GM19023 (cell line): Measurements from ENCODE around the gene AP3M1.

Experiments
- ATAC-seq: cut with Tn5 transposase; IDR thresholded peaks from one replicate; pipeline ENCODE4 v1.9.1; 2021; ENCODE audit warnings: mild to moderate bottlenecking, moderate library complexity; ENCODE audit not compliant: unreplicated experiment

Gene AP3M1

GRCh38 chr10:74081192-74081803 is 69.3 kb downstream of the AP3M1 start:
- no peak for ATAC-seq

DNA sequence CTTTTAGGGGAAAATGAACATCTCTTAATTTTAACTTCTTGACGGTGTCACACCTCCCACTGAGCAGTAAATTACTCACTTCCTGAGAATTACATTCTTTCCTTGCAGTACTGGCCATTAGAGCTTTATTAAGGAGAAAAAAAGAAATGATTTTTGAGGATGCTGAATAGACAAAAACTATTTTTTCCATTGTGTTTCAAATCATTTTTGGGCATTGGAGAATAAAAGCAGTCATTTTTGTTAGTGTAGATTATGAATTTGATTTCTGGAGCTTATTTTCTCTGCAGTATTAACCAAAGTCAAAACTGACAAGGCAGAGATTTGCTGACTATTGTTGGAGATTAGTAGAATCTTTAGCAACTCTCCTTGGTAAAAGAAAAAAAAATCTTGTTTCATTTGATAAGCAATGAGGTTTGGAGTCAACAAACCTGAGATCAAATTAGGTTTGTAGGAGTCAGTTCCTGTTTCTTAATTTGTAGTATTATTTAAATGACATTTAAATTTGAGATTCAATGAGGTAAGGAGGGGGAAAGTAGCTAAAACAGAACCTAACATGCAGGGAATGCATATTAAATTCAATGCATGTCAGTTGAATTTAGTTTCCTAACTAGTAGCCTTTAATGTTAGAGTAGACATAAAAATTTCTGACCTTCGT is 70.6 kb downstream of the AP3M1 start:
- no peak for ATAC-seq

GRCh38 chr10:74079028-74079935 is 71.3 kb downstream of the AP3M1 start:
- ATAC-seq, result no peak

- no peak for ATAC-seq
These were observed 72.6 kb downstream of the AP3M1 start for GRCh38 chr10:74078037-74078436.

DNA sequence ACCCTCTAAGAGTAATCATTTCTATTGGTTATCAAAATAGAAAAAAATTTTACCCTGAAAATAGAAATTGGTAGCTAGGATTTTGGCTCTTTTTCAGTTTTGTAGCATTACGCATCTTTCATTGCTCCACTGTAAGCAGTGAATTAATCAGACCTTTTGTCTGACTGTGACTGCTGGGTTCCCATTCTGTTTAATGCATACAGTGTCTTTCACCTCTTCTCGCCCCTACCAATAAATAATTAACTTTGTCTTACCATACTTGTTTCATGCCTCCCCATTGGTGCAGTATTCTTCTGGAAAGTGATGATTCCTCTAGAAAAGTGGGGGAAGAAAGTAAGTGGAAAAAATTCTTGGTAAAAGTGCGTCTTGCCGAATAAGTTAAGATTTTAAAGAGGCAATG is 73.2 kb downstream of the AP3M1 start:
- ATAC-seq, result no peak

DNA sequence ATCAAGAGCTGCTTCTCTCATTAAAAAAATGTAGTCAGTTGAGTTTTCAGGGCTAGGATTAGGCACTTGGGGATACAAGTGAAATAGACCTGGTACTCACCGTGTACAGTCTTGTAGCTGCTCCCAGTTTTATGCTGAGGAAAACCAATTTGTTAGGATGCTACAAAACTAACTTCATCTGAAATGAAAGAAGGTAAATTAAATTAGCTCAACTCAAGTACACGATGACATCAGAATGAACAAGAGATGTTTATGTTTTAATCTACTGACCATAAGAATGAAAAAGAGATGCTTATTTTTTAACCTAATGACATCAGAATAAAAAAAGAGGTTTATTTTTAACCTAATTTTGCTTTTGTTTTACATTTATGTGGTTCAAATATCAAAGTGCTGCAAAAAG is 73.7 kb downstream of the AP3M1 start:
- ATAC-seq, result no peak

GRCh38 chr10:74075906-74076305 is 74.7 kb downstream of the AP3M1 start:
- no peak for ATAC-seq

DNA sequence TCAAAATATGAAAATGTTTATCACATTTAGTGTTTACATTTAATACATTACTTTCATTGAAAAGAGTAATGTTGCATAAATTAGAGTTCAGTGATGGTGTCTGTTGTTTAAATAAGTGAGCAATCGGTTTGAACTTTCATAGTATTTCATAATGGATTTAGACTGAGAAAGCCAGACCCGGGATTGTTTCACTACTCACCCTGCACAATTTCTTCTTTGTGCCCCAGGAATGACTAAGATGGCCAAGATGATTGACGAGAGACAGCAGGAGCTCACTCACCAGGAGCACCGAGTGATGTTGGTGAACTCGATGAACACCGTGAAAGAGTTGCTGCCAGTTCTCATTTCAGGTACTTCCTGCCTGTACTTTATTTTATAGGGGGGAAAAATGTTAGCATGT is 78.1 kb downstream of the AP3M1 start:
- no peak for ATAC-seq

- ATAC-seq, result no peak
These were observed 79.5 kb downstream of the AP3M1 start for GRCh38 chr10:74071157-74071556.
